ENCODE measurements around the gene CXCR2.

The CXCR2 gene

GRCh38 chr2:218127929-218128455 lies 2.2 kb downstream of the CXCR2 start:
- Histone ChIP-seq H2AFZ (ENCODE audit: low read depth) (no peak overlapping the region), H3K4me2 (no peak overlapping the region), H3K4me3 (IDR thresholded peaks at IDR 0.05; ENCODE audit: insufficient read depth, low read depth, low read length) (no peak overlapping the region), H3K27me3 (ENCODE audit: insufficient read depth, low read depth) (no peaks in the 10 kb centered on the region), H4K20me1 (ENCODE audit: insufficient read depth) (no peaks in the 10 kb centered on the region), H3K9ac (no peak overlapping the region), H3K4me1 (ENCODE audit: low read depth, poor library complexity, severe bottlenecking) (no peaks in the 10 kb centered on the region), H3K79me2 (ENCODE audit: insufficient read depth, low read depth) (no peaks in the 10 kb centered on the region), H3K36me3 (ENCODE audit: insufficient read depth) (no peaks in the 10 kb centered on the region), H3K27ac (no peak overlapping the region)
- TF ChIP-seq CTCF (conservative IDR thresholded peaks at IDR 0.05; ENCODE audit: low read depth, low read length): no peak

GRCh38 chr2:218128781-218129457 lies 3.1 kb downstream of the CXCR2 start:
- Histone ChIP-seq H3K36me3 (ENCODE audit: insufficient read depth) (no peaks in the 10 kb centered on the region), H3K79me2 (ENCODE audit: insufficient read depth, low read depth) (no peaks in the 10 kb centered on the region), H4K20me1 (ENCODE audit: insufficient read depth) (no peaks in the 10 kb centered on the region), H3K4me2 (no peak overlapping the region), H3K27me3 (ENCODE audit: insufficient read depth, low read depth) (no peaks in the 10 kb centered on the region), H3K9ac (no peak overlapping the region), H3K27ac (no peak overlapping the region), H3K4me3 (IDR thresholded peaks at IDR 0.05; ENCODE audit: insufficient read depth, low read depth, low read length) (no peak overlapping the region), H2AFZ (ENCODE audit: low read depth) (no peak overlapping the region), H3K4me1 (ENCODE audit: low read depth, poor library complexity, severe bottlenecking) (no peaks in the 10 kb centered on the region)
- no peak for TF ChIP-seq CTCF (conservative IDR thresholded peaks at IDR 0.05; ENCODE audit: low read depth, low read length)

DNA sequence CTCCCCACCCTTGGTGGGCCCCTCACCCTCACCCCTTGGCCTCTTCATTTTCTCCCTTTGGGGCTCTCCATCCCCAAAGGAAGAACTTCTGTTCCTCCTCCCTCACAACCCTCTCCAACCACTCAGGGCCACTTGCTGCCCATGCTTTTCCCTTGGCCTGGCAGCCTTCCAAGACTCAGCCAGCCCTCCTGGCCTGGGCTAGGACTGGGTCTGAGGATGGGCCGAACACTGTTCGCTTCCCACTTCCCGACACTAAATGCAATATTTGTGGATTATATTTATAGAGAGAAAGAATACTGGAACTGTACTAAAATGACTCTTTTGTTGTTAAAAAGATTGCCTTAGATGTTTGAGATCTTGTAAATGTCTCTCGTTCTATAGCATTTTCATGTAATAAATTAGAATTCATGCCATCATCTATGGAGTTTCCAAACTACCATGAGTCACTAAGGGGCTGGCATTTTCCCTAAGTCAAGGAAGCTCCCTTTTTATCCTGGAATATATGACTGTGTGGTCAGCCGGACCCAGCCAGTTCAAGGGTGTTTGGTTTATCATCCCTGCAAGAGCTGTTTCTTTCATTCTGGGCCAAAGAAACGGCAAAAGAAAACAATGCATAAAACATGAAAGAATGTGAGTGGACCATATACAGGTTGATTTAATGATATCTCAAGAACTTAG lies 3.8 kb downstream of the CXCR2 start:
- H3K27ac ChIP-seq: no peak overlapping the region
- no peaks in the 10 kb centered on the region for H3K36me3 ChIP-seq (ENCODE audit: insufficient read depth)
- H2AFZ ChIP-seq (ENCODE audit: low read depth): no peak overlapping the region
- H3K4me1 ChIP-seq (ENCODE audit: low read depth, poor library complexity, severe bottlenecking): no peaks in the 10 kb centered on the region
- H3K9ac ChIP-seq: no peak overlapping the region
- H4K20me1 ChIP-seq (ENCODE audit: insufficient read depth): no peaks in the 10 kb centered on the region
- H3K4me2 ChIP-seq: no peak overlapping the region
- no peak for TF ChIP-seq CTCF (conservative IDR thresholded peaks at IDR 0.05; ENCODE audit: low read depth, low read length)
- no peak overlapping the region for H3K4me3 ChIP-seq (IDR thresholded peaks at IDR 0.05; ENCODE audit: insufficient read depth, low read depth, low read length)
- no peaks in the 10 kb centered on the region for H3K27me3 ChIP-seq (ENCODE audit: insufficient read depth, low read depth)
- H3K79me2 ChIP-seq (ENCODE audit: insufficient read depth, low read depth): no peaks in the 10 kb centered on the region

GRCh38 chr2:218130377-218130776 lies 4.5 kb downstream of the CXCR2 start:
- Histone ChIP-seq H3K4me2 (no peak overlapping the region), H3K27ac (no peak overlapping the region), H2AFZ (ENCODE audit: low read depth) (no peak overlapping the region), H4K20me1 (ENCODE audit: insufficient read depth) (no peaks in the 10 kb centered on the region), H3K4me3 (IDR thresholded peaks at IDR 0.05; ENCODE audit: insufficient read depth, low read depth, low read length) (no peak overlapping the region), H3K36me3 (ENCODE audit: insufficient read depth) (no peaks in the 10 kb centered on the region), H3K9ac (no peak overlapping the region), H3K79me2 (ENCODE audit: insufficient read depth, low read depth) (no peaks in the 10 kb centered on the region), H3K27me3 (ENCODE audit: insufficient read depth, low read depth) (no peaks in the 10 kb centered on the region), H3K4me1 (ENCODE audit: low read depth, poor library complexity, severe bottlenecking) (no peaks in the 10 kb centered on the region)
- no peak for TF ChIP-seq CTCF (conservative IDR thresholded peaks at IDR 0.05; ENCODE audit: low read depth, low read length)

Measured in KMS-11 (cell line).